Kidney glomerular epithelial cell (primary cell): ENCODE data around the gene CPAMD8.
"Not testable (repeated sequence)": the region's sequence is repeated elsewhere in the genome, so short reads cannot be mapped to it uniquely, and the experiment has no call there.

Experiments used
- DNase-seq: peaks from one replicate; lab custom pipeline; 2025; lab: John Stamatoyannopoulos, UW

Gene CPAMD8

DNA sequence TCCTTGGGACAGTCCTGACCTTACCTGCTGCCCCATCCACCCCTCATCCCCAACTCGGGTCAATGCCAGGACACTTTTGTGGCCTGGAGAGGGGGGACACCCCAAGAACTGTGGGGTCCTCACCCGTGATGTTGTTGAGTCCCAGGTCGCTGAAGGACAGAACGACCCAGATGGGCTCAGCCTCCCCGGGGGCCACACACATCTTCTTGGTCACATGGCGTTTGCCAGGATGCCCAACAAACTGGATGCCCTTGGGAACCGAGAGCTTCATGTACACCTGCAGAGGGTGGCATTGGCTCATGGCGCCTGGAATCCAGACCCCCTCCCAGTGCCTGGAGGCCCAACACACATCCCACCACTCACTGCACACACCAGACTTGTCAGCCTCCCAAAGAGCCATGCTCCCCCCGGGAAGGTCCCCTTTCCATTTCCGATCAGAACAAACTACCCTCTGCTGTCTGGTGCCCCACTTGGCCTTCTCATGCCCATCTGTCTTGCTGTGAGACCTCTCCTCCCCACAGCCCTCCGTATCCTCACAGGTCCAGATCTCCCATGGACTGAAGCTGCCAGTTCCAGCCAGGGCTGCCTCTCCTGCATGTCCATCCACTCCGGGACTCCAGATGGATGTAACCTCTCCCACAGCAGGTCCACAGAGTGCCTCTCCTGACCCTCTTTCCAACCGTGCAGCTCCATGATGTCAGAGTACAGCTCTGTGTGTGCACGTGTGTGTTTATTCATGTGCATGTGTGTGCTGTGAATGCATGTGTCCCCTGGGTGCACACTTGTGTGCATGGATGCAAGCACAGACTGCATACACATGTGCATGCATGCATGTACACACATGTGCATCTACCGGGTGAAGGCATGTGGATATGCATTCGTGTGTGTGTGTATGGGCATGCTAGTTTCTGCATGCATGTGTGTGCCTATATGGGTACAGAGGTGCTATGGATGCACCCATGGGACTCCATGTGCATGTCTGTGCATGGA lies 79.4 kb downstream of the CPAMD8 start:
- no peak for DNase-seq

DNA sequence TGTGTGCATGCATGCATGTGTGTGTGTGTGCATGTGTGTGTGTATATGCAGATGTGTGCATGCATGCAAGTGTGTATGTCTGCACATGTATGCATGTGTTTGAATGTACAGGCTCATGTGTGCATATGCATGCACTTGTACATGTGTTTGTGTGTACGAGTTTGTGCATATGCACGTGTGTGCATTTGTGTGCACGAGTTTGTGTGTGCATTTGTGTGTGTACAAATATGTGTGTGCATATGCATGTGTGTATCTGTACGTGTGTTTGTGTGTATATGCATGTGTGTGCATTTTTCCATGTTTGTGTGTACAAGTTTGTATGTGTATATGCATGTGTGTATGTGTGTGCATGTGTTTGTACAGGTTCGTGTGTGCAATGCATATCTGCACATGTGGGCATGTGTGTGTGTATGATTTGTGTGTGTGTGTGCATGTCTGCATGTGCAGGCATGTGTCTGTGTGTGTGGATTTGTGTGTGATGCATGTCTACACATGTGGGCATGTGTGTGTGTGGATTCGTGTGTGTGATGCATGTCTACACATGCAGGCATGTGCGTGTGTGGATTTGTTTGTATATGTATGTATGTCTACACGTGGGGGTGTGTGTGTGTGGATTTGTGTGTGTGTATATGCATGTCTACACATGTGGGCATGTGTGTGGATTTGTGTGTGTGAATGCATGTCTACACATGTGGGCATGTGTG lies 80.7 kb downstream of the CPAMD8 start:
- no peak for DNase-seq

DNA sequence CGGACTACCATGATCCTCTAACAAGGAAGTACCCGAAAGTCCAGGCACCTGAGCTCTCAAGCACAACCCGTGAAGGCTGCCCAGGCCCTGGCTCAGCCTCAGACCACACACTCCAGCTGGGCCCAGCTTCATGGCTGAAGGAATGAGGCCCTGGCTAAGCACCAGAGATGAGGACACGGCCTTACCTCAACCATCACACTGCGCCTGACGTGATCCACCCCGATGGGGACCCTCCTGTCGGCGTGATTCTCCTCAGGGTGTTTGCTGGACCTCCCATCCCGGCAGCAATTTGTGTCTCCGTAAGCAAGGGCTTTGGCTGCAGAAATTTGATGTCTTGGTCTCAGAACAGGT lies 81.3 kb downstream of the CPAMD8 start:
- no peak for DNase-seq

DNA sequence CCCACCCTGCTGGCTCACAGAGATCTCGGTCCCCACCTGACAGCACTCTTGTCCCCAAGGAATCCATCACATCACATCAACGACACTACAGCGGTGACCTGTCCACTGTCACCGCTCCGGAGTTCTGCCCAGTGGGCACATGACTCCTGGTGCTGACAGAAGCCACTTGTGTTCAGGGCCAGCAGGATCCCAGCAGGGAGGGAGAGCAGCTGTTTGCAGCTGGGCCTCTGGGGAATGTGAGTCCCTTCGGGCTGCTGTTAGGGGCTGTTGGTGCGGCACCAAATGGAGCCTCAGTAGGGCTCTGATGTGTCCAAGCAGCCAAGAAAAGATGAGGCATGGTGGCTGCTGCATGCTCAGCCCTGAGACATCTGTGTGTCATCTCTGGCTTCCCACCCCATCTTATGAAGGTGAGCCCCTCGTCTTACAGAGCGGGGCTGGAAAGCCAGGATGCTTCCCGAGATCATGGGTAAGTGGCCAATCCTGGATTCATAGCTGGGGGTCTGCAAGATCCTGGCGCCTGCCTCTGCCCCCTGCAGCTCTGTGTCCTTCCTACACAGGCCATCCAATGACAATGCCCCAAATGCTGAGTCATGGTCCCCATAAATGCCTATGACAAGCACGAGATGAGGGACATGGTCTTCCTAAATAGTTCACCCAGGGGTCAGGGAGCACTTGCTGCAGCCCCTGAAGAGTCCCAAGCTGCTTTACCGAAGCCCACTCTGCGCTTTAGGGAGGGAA lies 81.8 kb downstream of the CPAMD8 start:
- no peak for DNase-seq

DNA sequence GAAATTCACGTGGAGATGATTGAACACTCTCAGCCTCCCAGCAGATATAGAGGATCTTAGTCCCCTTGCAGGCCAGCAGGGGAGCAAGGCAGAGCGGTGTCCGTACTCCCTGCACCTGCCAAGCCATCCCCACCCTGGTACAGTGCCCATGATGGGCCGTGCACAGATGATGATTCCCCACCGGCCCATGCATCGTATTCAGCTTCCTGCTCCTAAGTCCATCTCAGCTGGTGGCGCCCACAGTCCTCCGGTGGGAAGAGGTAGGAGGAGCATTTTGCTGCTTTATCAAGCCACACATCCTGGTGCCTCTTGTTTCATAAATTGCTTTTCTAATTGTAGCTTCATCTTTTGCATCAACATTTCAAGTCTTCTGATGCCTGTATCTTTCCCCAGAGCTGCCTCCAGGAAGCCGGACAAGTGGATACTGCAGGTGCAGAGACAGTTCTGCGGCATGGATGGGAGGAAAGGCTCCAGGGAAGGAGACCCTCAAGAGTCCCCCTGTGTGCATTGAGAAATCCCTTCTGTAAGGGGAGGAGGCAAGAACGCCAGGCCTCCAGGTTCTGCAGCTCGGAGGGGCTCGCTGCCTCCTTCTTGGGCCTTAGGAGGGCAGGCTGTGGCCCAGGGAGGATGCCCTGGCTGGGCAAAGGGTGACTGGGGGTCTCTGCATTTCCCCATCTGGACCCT lies 82.5 kb downstream of the CPAMD8 start:
- no peak for DNase-seq

DNA sequence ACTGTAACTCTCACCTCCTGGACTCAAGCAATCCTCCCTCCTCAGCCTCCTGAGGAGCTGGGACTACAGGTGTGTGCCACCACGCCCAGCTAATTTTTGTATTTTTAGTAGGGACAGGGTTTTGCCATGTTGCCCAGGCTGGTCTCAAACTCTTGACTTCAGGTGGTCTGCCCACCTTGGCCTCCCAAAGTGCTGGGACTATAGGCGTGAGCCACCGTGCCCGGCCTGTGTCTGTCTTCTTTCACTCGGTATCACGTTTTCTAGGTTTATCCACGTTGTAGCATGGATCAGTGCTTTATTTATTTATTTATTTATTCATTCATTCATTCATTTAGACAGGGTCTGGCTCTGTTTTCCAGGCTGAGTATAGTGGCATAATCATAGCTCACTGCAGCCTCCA lies 83.5 kb downstream of the CPAMD8 start:
- DNase-seq = not testable (repeated sequence)

DNA sequence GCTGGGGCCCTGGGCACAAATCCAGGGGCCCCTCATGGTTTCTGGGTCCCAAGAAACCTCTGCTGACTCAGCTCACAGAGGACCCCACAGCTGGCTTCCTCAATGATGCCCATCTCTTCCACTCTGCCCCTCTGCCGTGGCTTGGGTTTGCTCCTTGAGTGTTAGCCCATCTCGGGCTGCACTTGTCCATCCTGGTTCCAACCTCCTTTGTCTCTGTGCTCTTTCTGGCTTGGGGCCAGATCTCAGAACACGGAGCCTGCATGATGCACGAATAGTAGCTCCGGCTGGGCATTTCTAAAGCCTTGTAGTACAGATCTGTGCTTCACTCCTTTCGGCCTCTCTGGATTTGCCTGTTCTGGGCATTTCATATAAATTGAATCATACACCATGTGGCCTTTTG lies 84.0 kb downstream of the CPAMD8 start:
- DNase-seq = no peak

DNA sequence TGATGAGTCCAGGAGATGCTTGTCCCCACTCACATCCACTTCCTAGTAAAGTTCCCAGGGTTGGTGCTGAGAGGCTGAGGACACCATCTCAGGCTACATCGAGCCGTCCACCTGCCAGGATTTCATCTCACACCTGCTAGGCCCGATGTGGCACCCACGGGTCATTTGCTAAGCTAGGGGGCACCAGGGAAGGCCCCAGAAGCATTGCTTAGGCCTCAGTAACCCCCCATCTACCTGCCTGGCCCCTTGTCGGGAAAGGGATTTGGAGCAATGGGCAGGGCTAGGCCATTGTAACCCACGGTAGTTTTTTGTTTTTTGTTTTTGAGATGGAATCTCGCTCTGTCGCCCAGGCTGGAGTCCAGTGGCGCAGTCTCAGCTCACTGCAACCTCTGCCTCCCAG lies 86.0 kb downstream of the CPAMD8 start:
- no peak for DNase-seq

DNA sequence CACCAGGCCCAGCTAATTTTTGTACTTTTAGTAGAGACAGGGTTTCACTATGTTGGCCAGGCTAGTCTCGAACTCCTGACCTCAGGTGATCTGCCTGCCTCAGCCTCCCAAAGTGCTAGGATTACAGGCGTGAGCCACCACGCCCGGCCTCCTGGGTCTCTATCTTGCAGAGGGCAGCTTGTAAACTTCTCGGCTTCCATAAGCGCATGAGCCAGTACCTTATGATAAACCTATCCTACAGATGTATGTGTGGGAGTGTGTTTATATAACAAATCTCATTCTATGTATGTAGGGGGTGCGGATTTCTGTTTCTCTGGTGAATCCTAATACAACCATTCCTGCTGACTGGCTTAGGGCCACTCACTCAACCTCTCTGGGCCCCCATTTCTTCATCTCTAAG lies 86.5 kb downstream of the CPAMD8 start:
- not testable (repeated sequence) for DNase-seq

DNA sequence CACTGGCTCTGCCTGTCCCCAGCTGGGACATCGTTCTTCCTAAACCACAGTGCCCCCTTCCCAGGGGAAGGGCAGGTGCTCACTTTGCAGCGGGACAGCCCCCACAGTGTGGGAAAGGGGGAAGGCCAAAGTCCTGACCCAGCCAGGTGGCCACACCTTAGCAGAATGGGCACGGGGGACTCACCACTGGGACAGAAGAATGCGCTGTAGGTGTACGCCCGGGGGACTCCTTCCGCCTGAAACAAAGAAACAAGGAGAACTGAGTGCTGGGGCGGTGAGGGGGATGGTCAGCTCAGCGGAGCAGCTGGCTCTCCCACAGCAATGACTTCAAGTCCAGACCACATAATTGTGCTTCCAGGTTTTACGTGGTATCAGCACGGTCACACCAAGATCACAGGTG lies 88.4 kb downstream of the CPAMD8 start:
- DNase-seq = no peak

DNA sequence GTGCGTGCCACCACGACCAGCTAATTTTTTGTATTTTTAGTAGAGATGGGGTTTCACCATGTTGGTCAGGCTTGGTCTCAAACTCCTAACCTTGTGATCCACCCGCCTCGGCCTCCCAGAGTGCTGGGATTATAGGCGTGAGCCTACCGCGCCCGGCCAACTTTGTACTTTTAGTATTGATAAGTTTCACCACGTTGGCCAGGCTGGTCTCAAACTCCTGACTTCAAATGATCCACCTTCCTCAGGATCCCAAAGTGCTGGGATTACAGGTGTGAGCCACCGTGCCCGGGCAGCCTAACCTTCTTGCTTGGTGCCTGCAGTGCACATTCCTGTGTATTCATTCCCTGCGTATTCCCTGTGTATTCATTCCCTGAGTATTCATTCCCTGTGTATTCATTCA lies 88.8 kb downstream of the CPAMD8 start:
- not testable (repeated sequence) for DNase-seq

DNA sequence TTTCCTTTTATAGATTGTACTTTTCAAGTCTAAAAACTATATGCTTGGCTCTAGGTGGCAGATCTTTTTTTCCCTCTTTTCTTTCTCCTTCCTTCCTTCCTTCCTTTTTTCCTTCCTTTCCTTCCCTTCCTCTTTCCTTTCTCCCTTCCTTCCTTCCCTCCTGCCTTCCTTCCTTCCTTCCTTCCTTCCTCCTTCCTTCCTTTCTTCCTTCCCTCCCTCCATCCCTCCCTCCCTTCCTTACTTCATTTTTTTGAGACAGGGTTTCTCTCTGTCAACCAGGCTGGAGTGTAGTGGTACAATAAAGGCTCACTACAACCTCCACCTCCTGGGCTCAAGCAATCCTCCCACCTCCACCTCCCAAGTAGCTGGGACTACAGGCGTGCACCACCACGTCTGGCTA lies 89.7 kb downstream of the CPAMD8 start:
- DNase-seq = no peak

DNA sequence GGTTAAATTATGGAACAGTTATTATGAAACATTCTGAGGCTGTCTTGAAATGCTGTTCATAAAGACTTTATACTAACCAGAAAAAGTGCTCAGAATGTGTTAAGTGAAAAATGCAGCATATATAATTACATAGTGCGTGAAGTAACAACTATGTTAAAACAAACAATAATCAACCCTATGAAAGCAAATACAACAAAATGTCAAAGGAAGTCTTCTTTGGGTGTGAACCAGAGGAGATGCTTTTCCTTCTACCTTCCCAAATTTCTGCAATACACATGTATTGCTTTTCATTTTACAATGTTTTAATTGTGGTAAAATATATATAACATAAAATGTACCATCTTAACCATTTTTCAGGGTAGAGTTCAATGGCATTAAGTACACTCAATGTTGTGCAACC lies 92.1 kb downstream of the CPAMD8 start:
- no peak for DNase-seq

DNA sequence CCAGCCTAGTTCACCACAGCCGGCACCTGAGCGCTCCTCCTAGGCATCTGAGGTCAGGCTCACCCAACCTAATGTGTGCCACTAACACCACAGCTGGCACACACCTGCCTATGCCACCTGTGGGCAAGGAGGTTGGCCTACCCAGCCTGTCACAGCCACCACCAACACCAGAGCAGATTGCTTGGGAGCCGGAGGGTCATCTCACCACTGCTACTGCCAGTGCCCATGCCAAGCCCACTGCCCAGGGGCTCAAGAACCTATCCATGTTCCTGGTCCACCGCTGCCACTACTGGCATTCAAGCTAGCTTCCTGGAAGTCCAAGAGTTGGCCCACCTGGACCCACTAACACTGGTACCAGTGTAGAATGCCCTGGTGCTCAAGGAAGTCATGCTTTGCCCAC lies 95.3 kb downstream of the CPAMD8 start:
- no peak for DNase-seq

DNA sequence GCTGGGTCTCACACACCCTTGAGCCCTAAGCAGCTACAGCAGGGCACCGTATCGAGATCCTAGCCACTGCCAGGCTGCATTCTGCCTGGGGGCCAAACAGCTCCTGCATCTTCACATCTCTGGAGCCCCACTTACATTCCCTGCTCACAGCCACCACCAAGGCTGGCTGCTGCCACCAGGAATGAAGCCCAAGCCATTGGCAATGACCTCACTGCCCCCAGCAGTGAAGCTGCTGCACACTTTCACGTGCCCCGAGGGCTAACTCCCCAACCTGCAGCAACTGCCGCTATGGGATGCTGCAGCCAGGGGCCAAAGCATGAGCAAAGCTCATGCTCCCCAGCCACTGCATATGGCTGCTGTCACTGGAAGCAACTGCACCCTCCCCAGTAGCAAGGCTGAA lies 95.9 kb downstream of the CPAMD8 start:
- DNase-seq = no peak

DNA sequence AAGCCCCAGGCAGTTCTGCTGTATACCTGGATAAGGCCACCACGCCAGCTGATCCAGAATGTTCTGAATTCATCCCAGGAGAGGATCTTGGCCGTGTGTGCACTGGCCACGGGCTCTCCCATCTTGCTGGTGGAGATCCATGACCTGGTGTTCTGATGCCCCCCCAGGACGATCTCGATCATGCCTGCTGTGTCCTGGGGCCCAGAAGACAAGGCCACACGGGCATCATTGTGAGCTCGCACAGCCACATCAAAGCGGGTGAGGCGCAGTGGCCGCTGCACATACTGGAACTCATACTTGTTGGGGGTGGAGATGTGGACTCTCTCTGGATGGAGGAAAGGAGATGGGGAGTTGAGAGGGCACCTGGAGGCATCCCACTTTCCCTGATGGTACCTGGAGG lies 97.7 kb downstream of the CPAMD8 start:
- DNase-seq = no peak

DNA sequence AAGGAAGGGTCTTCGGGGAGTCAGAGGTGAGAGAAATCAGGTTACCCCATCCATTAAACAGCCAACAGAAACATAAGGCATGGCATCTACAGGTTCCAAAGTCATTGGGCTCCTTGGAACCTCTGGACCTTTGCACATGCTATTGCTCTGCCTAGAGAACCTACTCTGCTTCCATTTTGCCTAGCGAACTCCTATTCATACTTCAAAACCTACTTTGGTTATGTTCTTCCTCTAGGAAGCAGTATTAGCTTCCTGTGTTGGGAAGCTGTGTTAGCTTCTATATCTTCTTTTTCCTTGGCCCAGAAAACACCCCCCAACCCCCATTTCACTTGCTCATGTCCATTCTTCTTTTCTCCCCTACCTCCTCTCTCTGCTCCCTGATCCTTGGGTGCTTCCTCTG lies 98.3 kb downstream of the CPAMD8 start:
- DNase-seq = no peak

DNA sequence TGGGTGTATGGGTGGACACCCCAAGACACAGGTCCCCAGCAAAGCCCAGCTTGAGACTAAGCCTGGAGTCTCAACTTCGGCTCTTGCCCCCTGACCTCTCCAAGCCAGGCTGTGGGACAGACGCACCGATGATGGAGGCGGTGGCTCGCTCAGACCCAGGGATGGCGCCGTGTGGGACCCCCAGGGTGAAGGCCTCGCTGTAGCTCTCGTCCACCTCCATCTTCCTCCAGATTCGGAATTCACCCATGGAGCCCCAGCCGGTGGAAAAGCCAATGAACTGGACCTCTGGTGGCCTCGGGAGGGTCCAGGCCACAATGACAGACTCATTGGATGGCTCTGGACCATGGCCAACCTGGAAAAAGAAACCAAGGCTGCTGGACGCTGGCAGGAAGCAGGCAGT lies 98.7 kb downstream of the CPAMD8 start:
- DNase-seq = no peak

DNA sequence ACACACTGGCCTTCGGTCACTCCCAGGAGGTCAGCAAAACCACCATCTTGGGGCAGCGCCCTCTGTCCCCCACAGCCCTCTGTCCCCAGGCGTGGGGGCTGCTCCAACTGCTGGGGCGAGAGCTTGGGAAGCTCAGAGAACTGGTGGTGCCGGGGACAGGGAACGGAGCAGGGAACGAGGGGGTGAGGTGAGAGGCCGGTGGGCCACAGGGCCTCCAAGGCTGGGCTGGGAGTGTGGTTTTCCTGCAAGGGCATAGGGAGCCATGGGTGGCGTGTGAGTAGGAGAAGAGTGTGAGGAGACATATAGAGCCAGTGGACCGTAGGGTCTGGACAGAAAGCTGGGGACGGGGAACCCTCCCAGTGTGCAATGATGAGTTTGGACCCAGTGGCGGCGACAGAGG lies 103.7 kb downstream of the CPAMD8 start:
- no peak for DNase-seq

DNA sequence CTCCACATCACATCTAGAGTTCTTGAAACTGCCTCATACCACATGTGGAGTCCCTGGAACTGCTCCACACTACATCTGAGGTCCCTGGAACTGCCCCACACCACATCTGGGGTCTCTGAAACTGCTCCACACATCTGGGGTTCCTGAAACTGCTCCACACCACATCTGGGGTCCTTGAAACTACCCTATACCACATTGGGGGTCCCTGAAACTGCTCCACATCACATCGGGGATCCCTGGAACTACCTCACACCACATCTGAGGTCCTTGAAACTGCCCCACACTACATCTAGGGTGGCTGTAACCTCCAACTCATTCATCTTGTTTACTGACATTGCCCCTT lies 104.0 kb downstream of the CPAMD8 start:
- DNase-seq = no peak

DNA sequence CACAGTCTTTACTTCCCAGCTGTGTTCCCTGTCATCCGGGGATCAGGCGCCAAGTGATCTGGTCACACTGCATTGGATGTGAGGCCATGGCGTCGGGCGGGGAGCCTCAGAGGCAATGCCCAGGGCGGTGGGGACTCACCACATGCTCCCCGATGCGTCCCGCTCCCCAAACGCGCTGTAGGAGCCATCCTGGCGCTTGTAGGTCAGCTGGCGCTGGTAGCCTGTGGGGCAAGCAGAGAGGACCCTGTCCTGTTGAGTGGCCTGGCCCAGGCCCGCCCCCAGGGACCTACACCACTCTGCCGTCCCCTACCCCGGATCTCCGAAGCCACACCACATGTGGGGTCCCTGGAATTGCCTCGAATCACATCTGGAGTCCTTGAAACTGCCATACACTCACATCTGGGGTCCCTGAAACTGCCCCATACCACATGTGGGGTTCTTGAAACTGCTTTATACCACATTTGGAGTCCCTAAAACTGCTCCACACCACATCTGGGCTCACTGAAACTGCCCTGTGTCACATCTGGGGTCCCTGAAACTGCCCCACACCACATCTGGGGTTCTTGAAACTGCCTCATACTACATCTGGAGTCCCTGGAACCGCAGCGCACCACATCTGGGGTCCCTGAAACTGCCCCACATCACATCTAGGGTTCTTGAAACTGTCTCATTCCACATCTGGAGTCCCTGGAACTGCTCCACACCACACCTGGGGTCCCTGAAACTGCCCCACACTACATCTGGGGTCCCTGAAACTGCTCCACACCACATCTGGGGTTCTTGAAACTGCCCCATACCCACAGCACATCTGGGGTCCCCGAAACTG lies 104.6 kb downstream of the CPAMD8 start:
- DNase-seq = no peak
